HepG2 (cell line): ENCODE data around the gene CDIP1. TPM values are rescaled to one million over a fixed set of nuclear protein-coding genes. Genes with fewer than 3 reads are reported as not detected.

ENCODE experiments used
- GTF3A ChIP-seq: sonication (generic); formaldehyde crosslinking; conservative IDR thresholded peaks from 2 replicates; pipeline ENCODE4 v1.4.0; 2020; ENCODE audit warnings: mild to moderate bottlenecking, missing genetic modification reagents
- HIC2 ChIP-seq: sonication (generic); formaldehyde crosslinking; IDR thresholded peaks from 2 replicates; pipeline ENCODE4 v1.9.0; 2022; ENCODE audit warnings: low read depth, missing genetic modification reagents
- HOMEZ ChIP-seq: IDR thresholded peaks from 2 replicates; pipeline ENCODE4 v1.6.1; 2016; ENCODE audit warnings: low read depth
- MXD4 ChIP-seq: IDR thresholded peaks from 2 replicates; pipeline ENCODE4 v1.6.1; 2016; ENCODE audit warnings: mild to moderate bottlenecking, missing biosample characterization, missing genetic modification reagents
- NKX3-1 ChIP-seq: sonication (generic); formaldehyde crosslinking; IDR thresholded peaks from 2 replicates; pipeline ENCODE4 v1.5.0; 2020; ENCODE audit warnings: missing genetic modification reagents
- ZBTB20 ChIP-seq: sonication (generic); formaldehyde crosslinking; IDR thresholded peaks from 2 replicates; pipeline ENCODE4 v1.8.1; 2023; ENCODE audit warnings: missing genetic modification reagents, low read depth, mild to moderate bottlenecking, borderline replicate concordance
- ZEB1 ChIP-seq: IDR thresholded peaks from 2 replicates; pipeline ENCODE4 v1.6.1; 2012; ENCODE audit warnings: mild to moderate bottlenecking, low read depth, inconsistent platforms; ENCODE audit not compliant: insufficient replicate concordance
- ZNF446 ChIP-seq: sonication (generic); formaldehyde crosslinking; IDR thresholded peaks from 2 replicates; pipeline ENCODE4 v1.5.0; 2020; ENCODE audit warnings: mild to moderate bottlenecking, missing genetic modification reagents
- ZNF589 ChIP-seq: sonication (generic); formaldehyde crosslinking; conservative IDR thresholded peaks from 2 replicates; pipeline ENCODE4 v1.8.0; 2022; ENCODE audit warnings: mild to moderate bottlenecking, moderate library complexity, missing genetic modification reagents
- ZNF629 ChIP-seq: sonication (generic); formaldehyde crosslinking; conservative IDR thresholded peaks from 2 replicates; pipeline ENCODE4 v1.5.0; 2020; ENCODE audit warnings: missing genetic modification reagents
- ZNF674 ChIP-seq: sonication (generic); formaldehyde crosslinking; IDR thresholded peaks from 2 replicates; pipeline ENCODE4 v1.5.0; 2020; ENCODE audit warnings: low read depth, mild to moderate bottlenecking, missing genetic modification reagents
- polyA plus RNA-seq, 8 experiments: library from polyadenylated mRNA; depleted of rRNA in 3 of 8; stranded (reverse) in 7 of 8; unstranded in 1 of 8; fragments of >200 nt; fragmentation: Illumina TruSeq in 4 of 8; extraction: Trizol in 4 of 8; gene quantifications; 2 replicates each; pipeline versions ENCODE4 v1.2.1 to v1.2.3, GENCODE V29; 2011 to 2016; ENCODE audit warnings: low read depth in 4 of 8, missing spikeins in 1 of 8, mixed read lengths in 1 of 8; ENCODE audit not compliant: insufficient read depth in 1 of 8
- total RNA-seq, 5 experiments: library from RNA; depleted of rRNA; stranded (reverse); fragments of >200 nt; fragmentation: Illumina TruSeq; extraction: Trizol; gene quantifications; 2 replicates each; pipeline ENCODE4 v1.2.3, GENCODE V29; 2016; ENCODE audit warnings: low read depth in 1 of 5
- TF ChIP-seq, protein P1 (sequence below): sonication (generic); formaldehyde crosslinking; IDR thresholded peaks from 2 replicates; pipeline ENCODE4 v1.5.0; 2020; ENCODE audit warnings: missing genetic modification reagents
- TF ChIP-seq, protein P2 (sequence below): sonication (generic); formaldehyde crosslinking; IDR thresholded peaks from 2 replicates; pipeline ENCODE4 v1.8.1; 2023; ENCODE audit warnings: mild to moderate bottlenecking, missing genetic modification reagents
- TF ChIP-seq, protein P3 (sequence below): sonication (generic); formaldehyde crosslinking; IDR thresholded peaks from 2 replicates; pipeline ENCODE4 v1.9.0; 2021; ENCODE audit warnings: missing genetic modification reagents, mild to moderate bottlenecking, borderline replicate concordance
- TF ChIP-seq, protein P4 (sequence below): sonication (generic); formaldehyde crosslinking; IDR thresholded peaks from 2 replicates; pipeline ENCODE4 v1.5.0; 2020; ENCODE audit warnings: missing genetic modification reagents
- TF ChIP-seq, protein P5 (sequence below): conservative IDR thresholded peaks from 2 replicates; pipeline ENCODE4 v1.6.1; 2018; ENCODE audit warnings: missing genetic modification reagents

The CDIP1 gene
- total and polyA plus RNA-seq, 2 of the 13 experiments (the other 11 are each of a cell fraction or from before 2014, with no cell fraction given), result 31.2 to 56.7 TPM

DNA sequence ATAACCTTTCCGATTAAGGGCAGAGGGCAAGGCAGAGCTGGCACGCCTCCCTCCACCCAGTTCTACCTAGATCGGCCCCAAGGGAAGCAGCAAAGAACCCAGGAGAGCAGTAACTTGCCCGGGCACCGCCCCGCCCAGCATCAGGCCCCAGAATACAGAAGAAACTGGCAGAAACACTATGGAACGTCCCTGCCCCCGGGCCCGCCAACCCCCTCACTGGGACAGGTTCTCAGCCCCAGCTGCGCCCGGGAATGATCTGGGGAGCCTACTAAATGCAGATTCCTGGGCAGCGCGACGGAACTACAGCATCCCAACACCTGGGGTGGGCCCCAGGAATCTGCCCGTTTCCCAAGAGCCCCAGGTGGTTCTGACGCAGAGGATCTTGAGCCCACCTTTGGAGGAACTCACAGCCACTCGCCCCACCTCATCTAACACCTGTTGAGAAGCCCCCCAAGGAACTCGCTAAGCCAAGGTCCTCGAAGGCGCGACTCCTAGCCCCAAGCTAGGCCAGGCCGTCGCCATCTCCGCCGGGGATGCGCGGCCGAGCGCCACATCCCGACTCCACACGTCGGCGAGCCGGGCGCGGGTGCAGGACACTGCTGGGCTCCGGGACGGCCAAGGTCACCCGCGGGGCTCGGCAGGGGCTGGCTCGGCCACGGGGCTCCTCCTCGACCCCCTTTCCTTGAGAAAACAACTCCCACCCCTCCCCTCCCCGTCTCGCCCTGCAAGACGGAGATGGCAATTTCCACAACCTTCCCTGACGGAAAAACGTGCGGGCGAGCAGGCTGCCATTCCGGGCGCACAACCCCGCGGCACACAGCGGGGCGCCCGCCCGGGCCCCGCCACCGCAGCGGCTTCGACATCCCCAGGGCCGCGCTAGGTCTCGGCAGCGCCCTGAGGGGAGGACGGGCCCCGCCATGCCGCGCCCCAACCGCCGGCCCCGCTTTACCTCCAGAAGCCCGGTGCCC lies 913 bp downstream of the CDIP1 start (continued):
- TF ChIP-seq, protein P1, sequence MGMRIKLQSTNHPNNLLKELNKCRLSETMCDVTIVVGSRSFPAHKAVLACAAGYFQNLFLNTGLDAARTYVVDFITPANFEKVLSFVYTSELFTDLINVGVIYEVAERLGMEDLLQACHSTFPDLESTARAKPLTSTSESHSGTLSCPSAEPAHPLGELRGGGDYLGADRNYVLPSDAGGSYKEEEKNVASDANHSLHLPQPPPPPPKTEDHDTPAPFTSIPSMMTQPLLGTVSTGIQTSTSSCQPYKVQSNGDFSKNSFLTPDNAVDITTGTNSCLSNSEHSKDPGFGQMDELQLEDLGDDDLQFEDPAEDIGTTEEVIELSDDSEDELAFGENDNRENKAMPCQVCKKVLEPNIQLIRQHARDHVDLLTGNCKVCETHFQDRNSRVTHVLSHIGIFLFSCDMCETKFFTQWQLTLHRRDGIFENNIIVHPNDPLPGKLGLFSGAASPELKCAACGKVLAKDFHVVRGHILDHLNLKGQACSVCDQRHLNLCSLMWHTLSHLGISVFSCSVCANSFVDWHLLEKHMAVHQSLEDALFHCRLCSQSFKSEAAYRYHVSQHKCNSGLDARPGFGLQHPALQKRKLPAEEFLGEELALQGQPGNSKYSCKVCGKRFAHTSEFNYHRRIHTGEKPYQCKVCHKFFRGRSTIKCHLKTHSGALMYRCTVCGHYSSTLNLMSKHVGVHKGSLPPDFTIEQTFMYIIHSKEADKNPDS (CRISPR knock-in tag), result peak; percentile 13; the same call in 1 of the 2 replicates
- TF ChIP-seq ZNF589 (CRISPR knock-in tag) (no peak), HIC2 (peak; percentile 55; the same call in 1 of the 2 replicates), ZNF629 (CRISPR knock-in tag) (0 out of 2 replicates have a peak, but pooled peaks have one; percentile 17), NKX3-1 (CRISPR knock-in tag) (no peak; the same call in 1 of the 2 replicates), HOMEZ (no peak), ZNF674 (CRISPR knock-in tag) (no peak), ZNF446 (CRISPR knock-in tag) (no peak), GTF3A (peak; percentile 16; the same call in 1 of the 2 replicates), ZBTB20 (CRISPR knock-in tag) (peak; percentile 37; the same call in 1 of the 2 replicates), ZEB1 (peak; percentile 65), MXD4 (CRISPR knock-in tag) (no peak)
- TF ChIP-seq, protein P2, sequence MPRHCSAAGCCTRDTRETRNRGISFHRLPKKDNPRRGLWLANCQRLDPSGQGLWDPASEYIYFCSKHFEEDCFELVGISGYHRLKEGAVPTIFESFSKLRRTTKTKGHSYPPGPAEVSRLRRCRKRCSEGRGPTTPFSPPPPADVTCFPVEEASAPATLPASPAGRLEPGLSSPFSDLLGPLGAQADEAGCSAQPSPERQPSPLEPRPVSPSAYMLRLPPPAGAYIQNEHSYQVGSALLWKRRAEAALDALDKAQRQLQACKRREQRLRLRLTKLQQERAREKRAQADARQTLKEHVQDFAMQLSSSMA (CRISPR knock-in tag), result peak; percentile 77; the same call in 1 of the 2 replicates
- TF ChIP-seq, protein P3, sequence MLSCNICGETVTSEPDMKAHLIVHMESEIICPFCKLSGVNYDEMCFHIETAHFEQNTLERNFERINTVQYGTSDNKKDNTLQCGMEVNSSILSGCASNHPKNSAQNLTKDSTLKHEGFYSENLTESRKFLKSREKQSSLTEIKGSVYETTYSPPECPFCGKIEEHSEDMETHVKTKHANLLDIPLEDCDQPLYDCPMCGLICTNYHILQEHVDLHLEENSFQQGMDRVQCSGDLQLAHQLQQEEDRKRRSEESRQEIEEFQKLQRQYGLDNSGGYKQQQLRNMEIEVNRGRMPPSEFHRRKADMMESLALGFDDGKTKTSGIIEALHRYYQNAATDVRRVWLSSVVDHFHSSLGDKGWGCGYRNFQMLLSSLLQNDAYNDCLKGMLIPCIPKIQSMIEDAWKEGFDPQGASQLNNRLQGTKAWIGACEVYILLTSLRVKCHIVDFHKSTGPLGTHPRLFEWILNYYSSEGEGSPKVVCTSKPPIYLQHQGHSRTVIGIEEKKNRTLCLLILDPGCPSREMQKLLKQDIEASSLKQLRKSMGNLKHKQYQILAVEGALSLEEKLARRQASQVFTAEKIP (CRISPR knock-in tag), result no peak
- TF ChIP-seq, protein P4, sequence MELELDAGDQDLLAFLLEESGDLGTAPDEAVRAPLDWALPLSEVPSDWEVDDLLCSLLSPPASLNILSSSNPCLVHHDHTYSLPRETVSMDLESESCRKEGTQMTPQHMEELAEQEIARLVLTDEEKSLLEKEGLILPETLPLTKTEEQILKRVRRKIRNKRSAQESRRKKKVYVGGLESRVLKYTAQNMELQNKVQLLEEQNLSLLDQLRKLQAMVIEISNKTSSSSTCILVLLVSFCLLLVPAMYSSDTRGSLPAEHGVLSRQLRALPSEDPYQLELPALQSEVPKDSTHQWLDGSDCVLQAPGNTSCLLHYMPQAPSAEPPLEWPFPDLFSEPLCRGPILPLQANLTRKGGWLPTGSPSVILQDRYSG, result no peak
- TF ChIP-seq, protein P5, sequence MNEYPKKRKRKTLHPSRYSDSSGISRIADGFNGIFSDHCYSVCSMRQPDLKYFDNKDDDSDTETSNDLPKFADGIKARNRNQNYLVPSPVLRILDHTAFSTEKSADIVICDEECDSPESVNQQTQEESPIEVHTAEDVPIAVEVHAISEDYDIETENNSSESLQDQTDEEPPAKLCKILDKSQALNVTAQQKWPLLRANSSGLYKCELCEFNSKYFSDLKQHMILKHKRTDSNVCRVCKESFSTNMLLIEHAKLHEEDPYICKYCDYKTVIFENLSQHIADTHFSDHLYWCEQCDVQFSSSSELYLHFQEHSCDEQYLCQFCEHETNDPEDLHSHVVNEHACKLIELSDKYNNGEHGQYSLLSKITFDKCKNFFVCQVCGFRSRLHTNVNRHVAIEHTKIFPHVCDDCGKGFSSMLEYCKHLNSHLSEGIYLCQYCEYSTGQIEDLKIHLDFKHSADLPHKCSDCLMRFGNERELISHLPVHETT (CRISPR knock-in tag), result no peak
